ENCODE results near the gene STK24.

Gene STK24

DNA sequence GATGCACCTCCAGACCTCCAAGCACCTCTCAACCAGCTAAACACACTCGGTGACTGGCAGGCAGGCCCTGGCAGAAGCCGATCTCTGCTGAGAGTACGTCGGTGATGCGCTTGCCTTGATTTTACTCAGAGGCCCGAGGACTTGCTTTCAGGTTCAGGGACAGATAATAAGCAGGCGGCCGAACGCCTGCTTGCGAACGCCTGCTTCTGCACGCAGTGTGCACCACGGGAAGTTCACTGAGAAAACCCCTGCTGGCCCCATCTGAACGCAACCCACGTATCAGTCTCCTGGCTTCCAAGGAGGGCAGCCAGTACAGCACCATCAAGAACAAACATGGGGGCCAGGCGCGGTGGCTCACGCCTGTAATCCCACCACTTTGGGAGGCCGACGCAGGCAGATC lies 108.0 kb downstream of the STK24 start:
- H2BK120ac ChIP-seq (ENCODE audit: low read depth, low read length), result no peak overlapping the region
- no peak overlapping the region for H3K18ac ChIP-seq (ENCODE audit: low read length)
- no peak overlapping the region for H4K8ac ChIP-seq (ENCODE audit: low read depth, low read length)
- WGBS (ENCODE audit: extremely low coverage, insufficient coverage, low lambda C conversion rate), result no CpG with 5 or more reads among the region's 20 CpGs
- DNase-seq, result no peak
- no peak overlapping the region for H3K23ac ChIP-seq (ENCODE audit: low read length)
- peaks cover 2% of the 10 kb centered on the region for H3K79me2 ChIP-seq (ENCODE audit: control insufficient read depth, insufficient read depth, low read length)
- no peak overlapping the region for H2BK5ac ChIP-seq (ENCODE audit: low read length)
- peaks cover 4% of the 10 kb centered on the region for H3K36me3 ChIP-seq (ENCODE audit: control insufficient read depth, insufficient read depth, low read length)
- no peak overlapping the region for H2BK15ac ChIP-seq (replicated peaks; ENCODE audit: low read depth)
- H3K9ac ChIP-seq (ENCODE audit: low read length), result no peak overlapping the region
- H3K4ac ChIP-seq (ENCODE audit: low read depth, low read length), result no peak overlapping the region
- H3K4me3 ChIP-seq (ENCODE audit: low read length), result no peak overlapping the region
- H3K4me1 ChIP-seq (ENCODE audit: control insufficient read depth, low read depth, low read length), result peaks cover 8% of the 10 kb centered on the region
- H3K56ac ChIP-seq (ENCODE audit: low read length), result no peak overlapping the region
- peaks cover 23% of the 10 kb centered on the region for H3K79me1 ChIP-seq (ENCODE audit: low read length)
- H3K4me2 ChIP-seq (ENCODE audit: low read length), result no peak overlapping the region
- no peak overlapping the region for H4K5ac ChIP-seq (ENCODE audit: low read length)
- H3K27ac ChIP-seq (ENCODE audit: low read depth, low read length), result no peak overlapping the region
- no peaks in the 10 kb centered on the region for H3K27me3 ChIP-seq (ENCODE audit: insufficient read depth, low read length, poor library complexity)
- H2AK5ac ChIP-seq (ENCODE audit: low read length), result no peak overlapping the region

- Histone ChIP-seq H3K4me1 (ENCODE audit: control insufficient read depth, low read depth, low read length) (peaks cover 8% of the 10 kb centered on the region), H3K27me3 (ENCODE audit: insufficient read depth, low read length, poor library complexity) (no peaks in the 10 kb centered on the region), H4K8ac (ENCODE audit: low read depth, low read length) (no peak overlapping the region), H3K36me3 (ENCODE audit: control insufficient read depth, insufficient read depth, low read length) (peaks cover 4% of the 10 kb centered on the region), H2BK15ac (replicated peaks; ENCODE audit: low read depth) (no peak overlapping the region), H2AK5ac (ENCODE audit: low read length) (no peak overlapping the region), H3K27ac (ENCODE audit: low read depth, low read length) (no peak overlapping the region), H3K79me1 (ENCODE audit: low read length) (peaks cover 20% of the 10 kb centered on the region), H3K18ac (ENCODE audit: low read length) (no peak overlapping the region), H3K23ac (ENCODE audit: low read length) (no peak overlapping the region), H2BK120ac (ENCODE audit: low read depth, low read length) (no peak overlapping the region), H4K5ac (ENCODE audit: low read length) (no peak overlapping the region), H3K4me3 (ENCODE audit: low read length) (no peak overlapping the region), H3K9ac (ENCODE audit: low read length) (no peak overlapping the region), H3K79me2 (ENCODE audit: control insufficient read depth, insufficient read depth, low read length) (peaks cover 4% of the 10 kb centered on the region), H2BK5ac (ENCODE audit: low read length) (no peak overlapping the region), H3K4ac (ENCODE audit: low read depth, low read length) (no peak overlapping the region), H3K56ac (ENCODE audit: low read length) (no peak overlapping the region), H3K4me2 (ENCODE audit: low read length) (no peak overlapping the region)
- WGBS (ENCODE audit: extremely low coverage, insufficient coverage, low lambda C conversion rate), result no CpG with 5 or more reads among the region's 3 CpGs
- DNase-seq, result no peak
Measured at GRCh38 chr13:98468361-98468760, 108.5 kb downstream of the STK24 start.

GRCh38 chr13:98467263-98467985 lies 109.5 kb downstream of the STK24 start:
- Histone ChIP-seq H3K79me1 (ENCODE audit: low read length) (peaks cover 21% of the 10 kb centered on the region), H3K4ac (ENCODE audit: low read depth, low read length) (no peak overlapping the region), H3K9ac (ENCODE audit: low read length) (no peak overlapping the region), H3K79me2 (ENCODE audit: control insufficient read depth, insufficient read depth, low read length) (peaks cover 6% of the 10 kb centered on the region), H3K23ac (ENCODE audit: low read length) (no peak overlapping the region), H2AK5ac (ENCODE audit: low read length) (no peak overlapping the region), H3K56ac (ENCODE audit: low read length) (no peak overlapping the region), H3K18ac (ENCODE audit: low read length) (no peak overlapping the region), H3K36me3 (ENCODE audit: control insufficient read depth, insufficient read depth, low read length) (peaks cover 4% of the 10 kb centered on the region), H3K4me3 (ENCODE audit: low read length) (no peak overlapping the region), H2BK120ac (ENCODE audit: low read depth, low read length) (no peak overlapping the region), H2BK15ac (replicated peaks; ENCODE audit: low read depth) (no peak overlapping the region), H4K8ac (ENCODE audit: low read depth, low read length) (no peak overlapping the region), H3K4me1 (ENCODE audit: control insufficient read depth, low read depth, low read length) (peaks cover 8% of the 10 kb centered on the region), H3K27ac (ENCODE audit: low read depth, low read length) (no peak overlapping the region), H4K5ac (ENCODE audit: low read length) (no peak overlapping the region), H3K27me3 (ENCODE audit: insufficient read depth, low read length, poor library complexity) (no peaks in the 10 kb centered on the region), H3K4me2 (ENCODE audit: low read length) (no peak overlapping the region), H2BK5ac (ENCODE audit: low read length) (no peak overlapping the region)
- no peak for DNase-seq
- WGBS (ENCODE audit: extremely low coverage, insufficient coverage, low lambda C conversion rate), result no CpG with 5 or more reads among the region's 13 CpGs

DNA sequence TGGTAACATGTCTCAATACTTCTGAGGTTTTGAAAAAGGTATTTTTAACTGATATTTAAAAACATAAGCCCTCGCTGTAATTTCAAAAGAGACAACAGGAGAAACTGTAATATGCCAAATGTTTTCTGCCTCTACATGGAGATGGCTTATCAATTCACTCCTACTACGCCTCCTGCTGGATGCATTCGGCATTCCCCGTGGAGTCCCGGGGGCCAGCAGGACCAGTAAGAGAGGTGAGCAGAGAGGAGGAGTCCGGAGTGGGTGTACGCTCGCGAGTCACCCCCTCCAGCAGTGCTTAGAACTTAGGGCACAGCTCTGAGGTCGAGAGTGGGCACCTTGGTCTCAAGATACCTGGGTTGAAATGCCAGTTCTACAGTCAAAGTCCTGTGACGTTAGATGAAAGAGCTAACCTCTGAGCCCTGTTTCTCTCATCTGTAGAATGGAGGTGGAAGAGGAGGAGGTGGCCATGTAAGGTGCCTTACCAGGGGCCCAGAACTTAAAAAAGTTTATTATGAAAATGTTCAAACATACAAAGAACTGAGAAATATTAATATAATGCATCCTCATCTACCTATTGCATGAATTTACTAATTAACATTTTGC lies 110.2 kb downstream of the STK24 start:
- DNase-seq, result peak; percentile 77
- Histone ChIP-seq H3K27me3 (ENCODE audit: insufficient read depth, low read length, poor library complexity) (no peaks in the 10 kb centered on the region), H2BK5ac (ENCODE audit: low read length) (no peak overlapping the region), H3K4me2 (ENCODE audit: low read length) (no peak overlapping the region), H2BK15ac (replicated peaks; ENCODE audit: low read depth) (no peak overlapping the region), H3K18ac (ENCODE audit: low read length) (no peak overlapping the region), H2AK5ac (ENCODE audit: low read length) (no peak overlapping the region), H3K27ac (ENCODE audit: low read depth, low read length) (no peak overlapping the region), H3K4ac (ENCODE audit: low read depth, low read length) (no peak overlapping the region), H3K79me2 (ENCODE audit: control insufficient read depth, insufficient read depth, low read length) (peaks cover 7% of the 10 kb centered on the region), H3K4me1 (ENCODE audit: control insufficient read depth, low read depth, low read length) (peaks cover 2% of the 10 kb centered on the region), H2BK120ac (ENCODE audit: low read depth, low read length) (no peak overlapping the region), H4K5ac (ENCODE audit: low read length) (no peak overlapping the region), H3K9ac (ENCODE audit: low read length) (no peak overlapping the region), H3K79me1 (ENCODE audit: low read length) (peaks cover 19% of the 10 kb centered on the region), H3K23ac (ENCODE audit: low read length) (no peak overlapping the region), H3K4me3 (ENCODE audit: low read length) (no peak overlapping the region), H3K56ac (ENCODE audit: low read length) (no peak overlapping the region), H4K8ac (ENCODE audit: low read depth, low read length) (no peak overlapping the region), H3K36me3 (ENCODE audit: control insufficient read depth, insufficient read depth, low read length) (peaks cover 3% of the 10 kb centered on the region)
- no CpG with 5 or more reads among the region's 11 CpGs for WGBS (ENCODE audit: extremely low coverage, insufficient coverage, low lambda C conversion rate)

GRCh38 chr13:98462946-98463345 lies 114.0 kb downstream of the STK24 start:
- Histone ChIP-seq H3K4me3 (ENCODE audit: low read length) (no peak overlapping the region), H3K23ac (ENCODE audit: low read length) (no peak overlapping the region), H2BK120ac (ENCODE audit: low read depth, low read length) (no peak overlapping the region), H3K79me1 (ENCODE audit: low read length) (peaks cover 16% of the 10 kb centered on the region), H3K18ac (ENCODE audit: low read length) (no peak overlapping the region), H2AK5ac (ENCODE audit: low read length) (no peak overlapping the region), H2BK5ac (ENCODE audit: low read length) (no peak overlapping the region), H3K9ac (ENCODE audit: low read length) (no peak overlapping the region), H3K56ac (ENCODE audit: low read length) (no peak overlapping the region), H3K27me3 (ENCODE audit: insufficient read depth, low read length, poor library complexity) (no peaks in the 10 kb centered on the region), H2BK15ac (replicated peaks; ENCODE audit: low read depth) (no peak overlapping the region), H4K5ac (ENCODE audit: low read length) (no peak overlapping the region), H3K4me2 (ENCODE audit: low read length) (no peak overlapping the region), H3K79me2 (ENCODE audit: control insufficient read depth, insufficient read depth, low read length) (peaks cover 5% of the 10 kb centered on the region), H3K4ac (ENCODE audit: low read depth, low read length) (no peak overlapping the region), H3K36me3 (ENCODE audit: control insufficient read depth, insufficient read depth, low read length) (peaks cover 3% of the 10 kb centered on the region), H3K4me1 (ENCODE audit: control insufficient read depth, low read depth, low read length) (no peaks in the 10 kb centered on the region), H4K8ac (ENCODE audit: low read depth, low read length) (no peak overlapping the region), H3K27ac (ENCODE audit: low read depth, low read length) (no peak overlapping the region)
- WGBS (ENCODE audit: extremely low coverage, insufficient coverage, low lambda C conversion rate), result no CpG with 5 or more reads among the region's 8 CpGs
- no peak for DNase-seq
